Measurements from ENCODE around the gene UNC45B. TPM values are rescaled to one million over a fixed set of nuclear protein-coding genes. Genes with fewer than 3 reads are reported as not detected.

UNC45B gene
- total and polyA plus RNA-seq, 2 experiments from 2014 or later = not detected

- DNase-seq = no peak
- no peaks in the 10 kb centered on the region for H3K9me2 ChIP-seq (ENCODE audit: insufficient read depth)
- in situ Hi-C loops (cut with MboI) = no loop called here
- H3K27ac ChIP-seq = no peak overlapping the region
- no peaks in the 10 kb centered on the region for H3K79me2 ChIP-seq (ENCODE audit: insufficient read depth)
- no peaks in the 10 kb centered on the region for H3K4me1 ChIP-seq (ENCODE audit: insufficient read depth)
- no peak for TF ChIP-seq EZH2 (IDR thresholded peaks at IDR 0.05; ENCODE audit: insufficient read depth, poor library complexity, severe bottlenecking)
- H3F3A ChIP-seq (ENCODE audit: insufficient read depth) = no peaks in the 10 kb centered on the region
- H3K9ac ChIP-seq = no peak overlapping the region
- no peak overlapping the region for H3K4me3 ChIP-seq
- H2AFZ ChIP-seq = no peak overlapping the region
- no peaks in the 10 kb centered on the region for H3K9me3 ChIP-seq (ENCODE audit: low read depth)
- no peaks in the 10 kb centered on the region; the same call in 1 of the 2 replicates for H3K27me3 ChIP-seq (replicated peaks; ENCODE audit: insufficient read depth)
- 22 to 33% methylated on average over 4 to 6 of the region's 6 CpGs for WGBS, 2 experiments (ENCODE audit: low coverage in 1 of 2, low lambda C conversion rate in 2 of 2, missing lambda C conversion rate in 2 of 2)
- H3K4me2 ChIP-seq (ENCODE audit: unreplicated experiment) = no peak overlapping the region
- H4K20me1 ChIP-seq (ENCODE audit: insufficient read depth) = no peaks in the 10 kb centered on the region
- H3K36me3 ChIP-seq (ENCODE audit: low read depth) = no peaks in the 10 kb centered on the region
These were observed 35.7 kb downstream of the UNC45B start for GRCh38 chr17:35183332-35183731.

DNA sequence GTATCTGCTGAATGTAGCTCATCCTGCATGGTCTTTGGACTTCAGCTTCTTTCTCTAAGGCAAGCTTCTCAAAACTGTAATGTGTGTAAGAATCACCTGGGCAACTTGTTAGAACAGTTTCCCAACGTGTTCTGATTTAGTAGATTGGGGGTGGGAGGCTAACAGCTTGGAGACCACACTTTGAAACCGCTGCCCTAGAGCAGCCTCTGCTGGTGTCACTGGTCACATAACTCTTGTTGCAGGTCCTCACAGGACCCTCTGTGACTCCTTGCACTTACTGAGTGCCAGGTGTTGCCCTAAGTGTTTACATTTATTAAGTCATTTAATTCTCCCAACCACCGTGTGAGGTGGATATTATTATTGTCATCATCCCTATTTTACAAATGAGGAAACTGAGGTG, 36.7 kb downstream of the UNC45B start:
- no peaks in the 10 kb centered on the region; the same call in 1 of the 2 replicates for H3K27me3 ChIP-seq (replicated peaks; ENCODE audit: insufficient read depth)
- H3K4me2 ChIP-seq (ENCODE audit: unreplicated experiment) = no peak overlapping the region
- no peaks in the 10 kb centered on the region for H3K36me3 ChIP-seq (ENCODE audit: low read depth)
- no peak for DNase-seq
- no peaks in the 10 kb centered on the region for H3K9me2 ChIP-seq (ENCODE audit: insufficient read depth)
- H3K4me1 ChIP-seq (ENCODE audit: insufficient read depth) = no peaks in the 10 kb centered on the region
- H3K9ac ChIP-seq = no peak overlapping the region
- in situ Hi-C loops (cut with MboI) = no loop called here
- TF ChIP-seq EZH2phosphoT487 (IDR thresholded peaks at IDR 0.05; ENCODE audit: insufficient read depth, low read depth) (no peak), EZH2 (IDR thresholded peaks at IDR 0.05; ENCODE audit: insufficient read depth, poor library complexity, severe bottlenecking) (no peak)
- H3K79me2 ChIP-seq (ENCODE audit: insufficient read depth) = no peaks in the 10 kb centered on the region
- no peak overlapping the region for H2AFZ ChIP-seq
- H3F3A ChIP-seq (ENCODE audit: insufficient read depth) = no peaks in the 10 kb centered on the region
- H3K9me3 ChIP-seq (ENCODE audit: low read depth) = no peaks in the 10 kb centered on the region
- WGBS, 2 experiments (ENCODE audit: low coverage in 1 of 2, low lambda C conversion rate in 2 of 2, missing lambda C conversion rate in 2 of 2) = 36 to 40% methylated on average over 3 of the region's 3 CpGs
- no peak overlapping the region for H3K4me3 ChIP-seq
- H3K27ac ChIP-seq = no peak overlapping the region
- H4K20me1 ChIP-seq (ENCODE audit: insufficient read depth) = no peaks in the 10 kb centered on the region

DNA sequence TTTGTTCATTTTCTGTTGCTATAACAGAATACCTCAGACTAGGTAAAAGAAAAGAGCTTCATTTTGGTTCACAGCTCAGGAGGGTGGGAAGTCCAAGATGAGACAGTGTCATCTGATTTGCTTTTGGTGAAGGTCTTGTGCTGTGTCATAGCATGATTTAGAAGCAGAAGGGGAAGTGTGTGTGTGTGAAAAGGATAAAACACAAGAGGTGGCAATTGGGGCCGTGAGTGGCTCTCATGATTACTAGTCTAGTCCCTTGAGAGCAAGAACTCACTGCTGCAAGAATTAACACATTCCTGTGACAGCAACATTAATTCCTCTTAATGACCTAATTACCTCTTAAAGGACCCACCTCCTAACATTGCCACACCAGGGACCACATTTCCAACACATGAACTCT, 38.2 kb downstream of the UNC45B start:
- Histone ChIP-seq H3K79me2 (ENCODE audit: insufficient read depth) (no peaks in the 10 kb centered on the region), H3K9ac (no peak overlapping the region), H3K27me3 (replicated peaks; ENCODE audit: insufficient read depth) (no peaks in the 10 kb centered on the region; the same call in 1 of the 2 replicates), H3K9me3 (ENCODE audit: low read depth) (no peaks in the 10 kb centered on the region), H3K4me1 (ENCODE audit: insufficient read depth) (no peaks in the 10 kb centered on the region), H3F3A (ENCODE audit: insufficient read depth) (no peaks in the 10 kb centered on the region), H3K36me3 (ENCODE audit: low read depth) (no peaks in the 10 kb centered on the region), H3K9me2 (ENCODE audit: insufficient read depth) (no peaks in the 10 kb centered on the region), H3K4me3 (no peak overlapping the region), H3K27ac (no peak overlapping the region), H4K20me1 (ENCODE audit: insufficient read depth) (no peaks in the 10 kb centered on the region), H2AFZ (no peak overlapping the region), H3K4me2 (ENCODE audit: unreplicated experiment) (no peak overlapping the region)
- no peak for TF ChIP-seq EZH2phosphoT487 (IDR thresholded peaks at IDR 0.05; ENCODE audit: insufficient read depth, low read depth)
- TF ChIP-seq EZH2 (IDR thresholded peaks at IDR 0.05; ENCODE audit: insufficient read depth, poor library complexity, severe bottlenecking) = no peak
- DNase-seq = no peak
- WGBS, 2 experiments (ENCODE audit: low coverage in 1 of 2, low lambda C conversion rate in 2 of 2, missing lambda C conversion rate in 2 of 2) = 0 to 6% methylated on average over 1 of the region's 1 CpG
- in situ Hi-C loops (cut with MboI) = no loop called here

GRCh38 chr17:35187481-35187880, 39.9 kb downstream of the UNC45B start:
- Histone ChIP-seq H3K27me3 (replicated peaks; ENCODE audit: insufficient read depth) (peaks cover 6% of the 10 kb centered on the region; the same call in 1 of the 2 replicates), H3F3A (ENCODE audit: insufficient read depth) (no peaks in the 10 kb centered on the region), H3K4me2 (ENCODE audit: unreplicated experiment) (no peak overlapping the region), H3K9me2 (ENCODE audit: insufficient read depth) (no peaks in the 10 kb centered on the region), H3K27ac (no peak overlapping the region), H3K9ac (no peak overlapping the region), H3K36me3 (ENCODE audit: low read depth) (no peaks in the 10 kb centered on the region), H3K79me2 (ENCODE audit: insufficient read depth) (no peaks in the 10 kb centered on the region), H4K20me1 (ENCODE audit: insufficient read depth) (no peaks in the 10 kb centered on the region), H3K4me3 (no peak overlapping the region), H3K9me3 (ENCODE audit: low read depth) (no peaks in the 10 kb centered on the region), H2AFZ (no peak overlapping the region), H3K4me1 (ENCODE audit: insufficient read depth) (no peaks in the 10 kb centered on the region)
- WGBS, 2 experiments (ENCODE audit: low coverage in 1 of 2, low lambda C conversion rate in 2 of 2, missing lambda C conversion rate in 2 of 2) = 86 to 91% methylated on average over 2 of the region's 2 CpGs
- no peak for DNase-seq
- in situ Hi-C loops (cut with MboI) = no loop called here
- TF ChIP-seq EZH2phosphoT487 (IDR thresholded peaks at IDR 0.05; ENCODE audit: insufficient read depth, low read depth) = no peak
- no peak for TF ChIP-seq EZH2 (IDR thresholded peaks at IDR 0.05; ENCODE audit: insufficient read depth, poor library complexity, severe bottlenecking)

DNA sequence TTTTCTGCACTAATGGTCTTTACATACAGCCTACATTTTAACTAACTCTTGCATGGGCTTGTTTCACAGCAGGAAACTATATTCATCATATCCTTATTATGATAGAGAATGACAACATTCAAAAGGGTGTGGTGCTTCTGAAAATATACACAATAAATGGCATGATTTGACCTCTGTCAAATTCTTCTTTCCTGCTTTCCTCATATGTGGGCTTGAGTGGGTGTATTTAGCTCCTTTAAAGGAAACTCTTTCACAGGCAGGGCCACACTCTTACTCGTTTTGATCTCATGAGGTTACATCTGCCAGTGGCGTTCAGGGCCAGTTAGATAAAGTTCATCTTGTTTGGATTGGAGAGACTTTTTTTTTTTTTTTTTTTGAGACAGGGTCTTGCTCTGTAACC, 40.5 kb downstream of the UNC45B start:
- Histone ChIP-seq H3K4me2 (ENCODE audit: unreplicated experiment) (no peak overlapping the region), H3K9ac (no peak overlapping the region), H3K27me3 (replicated peaks; ENCODE audit: insufficient read depth) (peaks cover 7% of the 10 kb centered on the region; the same call in 1 of the 2 replicates), H3K79me2 (ENCODE audit: insufficient read depth) (no peaks in the 10 kb centered on the region), H3K4me3 (no peak overlapping the region), H4K20me1 (ENCODE audit: insufficient read depth) (no peaks in the 10 kb centered on the region), H3K9me2 (ENCODE audit: insufficient read depth) (no peaks in the 10 kb centered on the region), H3K9me3 (ENCODE audit: low read depth) (no peaks in the 10 kb centered on the region), H3K27ac (no peak overlapping the region), H3F3A (ENCODE audit: insufficient read depth) (no peaks in the 10 kb centered on the region), H3K36me3 (ENCODE audit: low read depth) (no peaks in the 10 kb centered on the region), H3K4me1 (ENCODE audit: insufficient read depth) (no peaks in the 10 kb centered on the region), H2AFZ (no peak overlapping the region)
- in situ Hi-C loops (cut with MboI) = no loop called here
- 32 to 39% methylated on average over 2 of the region's 2 CpGs for WGBS, 2 experiments (ENCODE audit: low coverage in 1 of 2, low lambda C conversion rate in 2 of 2, missing lambda C conversion rate in 2 of 2)
- no peak for DNase-seq
- TF ChIP-seq EZH2 (IDR thresholded peaks at IDR 0.05; ENCODE audit: insufficient read depth, poor library complexity, severe bottlenecking) = no peak
- no peak for TF ChIP-seq EZH2phosphoT487 (IDR thresholded peaks at IDR 0.05; ENCODE audit: insufficient read depth, low read depth)

Data from GM23248 (cell line).